Body of pancreas (tissue), 4 donors: ENCODE measurements around the gene LDHAL6A.

Experiments used
- POLR2A ChIP-seq, 3 donors: fragments of 450-650 bp; IDR thresholded peaks; one replicate each; pipeline ENCODE4 v1.6.1; 2016; ENCODE audit warnings: antibody characterized with exemption in 3 of 3, mild to moderate bottlenecking in 2 of 3
- TF ChIP-seq, protein P1 (sequence below), 7 experiments: fragments of 450-650 bp in 4 of 7; fragments of 200-600 bp in 3 of 7; sonication (generic) in 3 of 7; IDR thresholded peaks; one replicate each; pipeline ENCODE4 v1.5.1; 2016 to 2019; ENCODE audit warnings: antibody characterized with exemption in 7 of 7

DNA sequence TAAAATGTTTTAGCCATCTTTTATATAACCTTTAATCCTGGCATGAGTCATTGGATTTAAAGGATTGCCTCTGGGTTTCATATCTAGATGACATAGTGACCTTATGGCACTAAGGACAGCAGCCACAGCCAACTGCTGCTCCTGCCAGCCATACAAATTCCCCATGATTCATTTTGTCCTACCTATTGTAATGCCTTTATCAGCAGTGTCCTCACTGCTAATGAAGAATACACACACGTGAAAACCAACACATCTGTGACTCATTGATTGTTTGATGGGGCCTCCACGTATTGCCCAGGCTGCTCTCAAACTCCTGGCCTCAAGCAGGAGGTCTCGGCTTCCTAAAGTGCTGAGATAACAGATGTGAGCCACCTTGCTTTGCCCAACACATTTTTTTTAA, 1.8 kb downstream of the LDHAL6A start:
- TF ChIP-seq, protein P1, sequence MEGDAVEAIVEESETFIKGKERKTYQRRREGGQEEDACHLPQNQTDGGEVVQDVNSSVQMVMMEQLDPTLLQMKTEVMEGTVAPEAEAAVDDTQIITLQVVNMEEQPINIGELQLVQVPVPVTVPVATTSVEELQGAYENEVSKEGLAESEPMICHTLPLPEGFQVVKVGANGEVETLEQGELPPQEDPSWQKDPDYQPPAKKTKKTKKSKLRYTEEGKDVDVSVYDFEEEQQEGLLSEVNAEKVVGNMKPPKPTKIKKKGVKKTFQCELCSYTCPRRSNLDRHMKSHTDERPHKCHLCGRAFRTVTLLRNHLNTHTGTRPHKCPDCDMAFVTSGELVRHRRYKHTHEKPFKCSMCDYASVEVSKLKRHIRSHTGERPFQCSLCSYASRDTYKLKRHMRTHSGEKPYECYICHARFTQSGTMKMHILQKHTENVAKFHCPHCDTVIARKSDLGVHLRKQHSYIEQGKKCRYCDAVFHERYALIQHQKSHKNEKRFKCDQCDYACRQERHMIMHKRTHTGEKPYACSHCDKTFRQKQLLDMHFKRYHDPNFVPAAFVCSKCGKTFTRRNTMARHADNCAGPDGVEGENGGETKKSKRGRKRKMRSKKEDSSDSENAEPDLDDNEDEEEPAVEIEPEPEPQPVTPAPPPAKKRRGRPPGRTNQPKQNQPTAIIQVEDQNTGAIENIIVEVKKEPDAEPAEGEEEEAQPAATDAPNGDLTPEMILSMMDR (IDR thresholded peaks at IDR 0.05), result no peak
- TF ChIP-seq POLR2A (IDR thresholded peaks at IDR 0.05), result no peak
